ENCODE measurements around the gene CUBN.

Gene CUBN

DNA sequence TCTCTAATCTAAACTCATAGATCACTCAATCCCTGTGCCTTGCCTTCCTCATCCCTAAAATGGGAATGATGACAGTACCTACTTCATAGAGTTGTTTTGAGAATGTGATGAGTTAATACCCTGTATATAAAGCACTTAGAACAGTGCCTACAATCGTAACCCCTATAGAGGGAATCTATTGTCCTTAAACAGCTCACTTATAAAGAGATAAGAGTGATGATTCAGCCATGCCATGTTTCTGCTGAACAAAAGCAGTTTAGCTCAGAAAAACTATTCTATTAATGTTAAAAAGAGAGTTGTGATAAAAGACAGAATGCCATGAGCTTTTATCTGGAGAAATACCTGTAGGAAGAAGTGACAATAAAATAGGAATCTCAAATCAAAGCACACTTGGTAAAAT is 63.6 kb downstream of the CUBN start:
- DNase-seq: no peak

DNA sequence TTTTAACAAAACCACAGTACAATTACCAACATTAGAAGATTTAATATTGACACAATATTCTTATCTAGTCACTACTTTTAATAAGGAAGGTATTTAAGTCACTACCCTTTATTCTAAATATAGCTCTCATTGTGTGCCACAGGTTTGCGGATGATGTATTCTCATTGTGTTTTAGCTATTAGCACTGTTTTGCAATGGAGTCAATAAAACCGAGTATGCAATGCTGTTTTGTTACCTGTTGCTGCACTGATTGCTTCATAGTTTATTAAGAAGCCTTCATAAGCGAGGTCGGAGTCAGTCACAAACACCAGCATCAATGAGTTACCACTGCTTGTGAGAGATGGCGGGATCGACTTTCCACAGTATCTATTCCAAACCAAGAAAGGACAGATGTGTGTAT is 64.3 kb downstream of the CUBN start:
- DNase-seq: no peak

DNA sequence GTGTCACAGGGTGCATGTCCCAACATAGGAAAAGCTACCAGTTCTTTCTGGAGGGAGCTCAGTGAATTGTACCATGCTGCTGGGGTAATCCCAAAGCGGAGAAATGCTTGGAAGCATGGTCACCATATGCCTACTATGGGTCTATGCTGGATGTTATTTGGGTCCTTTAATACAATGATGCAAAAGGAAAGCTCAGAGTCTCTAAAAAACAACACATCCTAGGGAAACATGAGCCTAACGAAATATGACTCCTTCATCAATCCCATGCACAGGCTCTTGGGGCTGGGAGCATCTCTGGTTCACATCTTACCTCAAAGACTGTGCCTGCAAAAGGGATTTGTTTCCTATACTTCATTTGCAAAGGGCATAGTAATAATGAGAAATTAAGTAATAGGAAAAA is 65.2 kb downstream of the CUBN start:
- DNase-seq: no peak

DNA sequence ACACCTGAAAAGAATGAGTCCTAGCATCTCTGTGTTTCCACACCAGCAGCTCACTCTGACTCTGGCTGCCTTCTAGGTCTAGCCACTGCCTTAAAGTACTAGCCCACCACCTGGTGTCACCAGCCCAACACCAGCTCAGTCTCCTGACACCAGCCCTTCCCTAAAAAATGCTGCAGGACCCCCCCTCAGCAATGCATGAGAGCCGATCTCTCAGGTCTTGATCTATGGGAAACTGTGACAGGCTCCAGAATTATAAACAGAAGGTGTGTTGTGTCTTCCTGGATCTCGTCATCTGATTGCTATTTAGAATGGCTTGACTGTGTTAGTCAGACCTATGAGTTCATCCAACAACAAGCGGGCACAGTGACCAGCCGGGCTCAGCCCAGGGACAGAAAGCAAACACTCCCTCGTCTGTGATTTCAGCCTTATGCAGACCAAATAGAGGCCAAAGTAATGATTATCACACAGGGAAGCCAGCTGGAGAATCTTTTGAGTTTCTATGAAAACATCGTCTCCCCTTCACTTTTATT is 66.6 kb downstream of the CUBN start:
- no peak for DNase-seq

DNA sequence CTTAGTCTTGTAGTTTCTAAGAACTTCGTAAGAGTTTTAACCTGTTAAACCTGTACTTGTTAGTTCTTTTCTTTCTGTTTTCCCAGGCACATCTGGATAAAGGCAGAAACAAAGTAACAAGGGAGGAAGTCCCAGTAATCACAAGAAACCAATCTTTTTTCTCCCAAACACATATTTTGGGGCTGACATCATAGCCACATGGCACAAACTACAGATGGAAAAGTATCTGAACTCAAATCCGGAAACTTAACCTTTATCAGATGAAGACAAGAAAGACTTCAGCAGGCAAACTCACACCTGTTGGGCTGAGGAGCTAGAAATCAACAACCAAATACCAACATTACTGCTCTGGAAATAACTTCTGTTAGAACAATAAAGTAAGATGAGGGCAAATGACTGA is 67.1 kb downstream of the CUBN start:
- DNase-seq: no peak

DNA sequence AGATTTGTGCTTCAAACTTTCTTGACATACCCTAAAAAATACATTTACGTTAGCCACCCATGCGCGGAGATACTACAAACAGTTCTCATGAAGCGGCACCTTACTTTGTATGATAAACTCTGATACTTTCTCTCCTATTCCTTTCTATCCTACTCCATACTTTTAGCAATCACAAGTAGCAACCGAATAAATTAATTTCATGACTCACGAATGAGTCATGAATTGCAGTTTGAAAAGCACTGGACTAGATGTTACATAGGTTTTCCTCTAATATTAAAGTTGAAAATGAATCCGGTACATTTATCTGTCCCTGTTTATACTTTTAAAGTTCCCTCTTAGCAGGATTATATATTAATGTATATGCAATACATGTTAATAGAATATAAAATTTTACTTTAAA is 67.6 kb downstream of the CUBN start:
- no peak for DNase-seq

DNA sequence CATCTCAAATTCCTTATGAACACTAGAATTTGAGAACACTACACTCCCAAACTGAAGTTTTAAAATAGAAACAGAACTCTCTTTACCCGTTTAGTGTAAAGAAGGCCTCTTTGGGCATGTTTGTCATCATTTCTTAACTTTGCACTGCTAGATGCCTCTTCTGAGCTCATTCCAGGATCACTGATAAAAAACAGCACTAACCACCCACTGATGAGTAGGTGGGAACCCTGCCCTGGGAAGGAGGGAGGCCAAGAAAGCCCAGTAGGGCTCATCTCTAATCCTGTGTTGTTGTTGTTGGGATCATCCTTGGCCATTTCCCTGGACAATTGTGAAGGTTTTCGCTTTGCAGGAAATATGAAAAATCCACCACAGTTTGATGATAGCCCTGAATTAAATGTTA is 68.2 kb downstream of the CUBN start:
- no peak for DNase-seq

DNA sequence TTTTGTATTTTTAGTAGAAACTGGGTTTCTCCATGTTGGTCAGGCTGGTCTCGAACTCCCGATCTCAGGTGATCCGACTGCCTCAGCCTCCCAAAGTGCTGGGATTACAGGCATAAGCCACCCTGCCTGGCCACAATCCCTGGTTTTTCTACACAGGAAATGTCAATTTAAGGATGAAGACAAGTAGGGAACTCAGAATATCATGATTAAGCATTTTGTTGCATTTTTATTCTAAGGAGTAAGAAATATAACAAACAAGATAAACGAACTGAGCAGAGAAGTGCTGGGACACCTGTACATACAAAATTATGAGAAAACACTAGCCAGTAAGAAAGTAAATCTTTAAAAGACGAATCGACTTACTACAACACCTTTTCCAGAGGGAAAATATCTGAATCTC is 69.3 kb downstream of the CUBN start:
- DNase-seq: no peak

DNA sequence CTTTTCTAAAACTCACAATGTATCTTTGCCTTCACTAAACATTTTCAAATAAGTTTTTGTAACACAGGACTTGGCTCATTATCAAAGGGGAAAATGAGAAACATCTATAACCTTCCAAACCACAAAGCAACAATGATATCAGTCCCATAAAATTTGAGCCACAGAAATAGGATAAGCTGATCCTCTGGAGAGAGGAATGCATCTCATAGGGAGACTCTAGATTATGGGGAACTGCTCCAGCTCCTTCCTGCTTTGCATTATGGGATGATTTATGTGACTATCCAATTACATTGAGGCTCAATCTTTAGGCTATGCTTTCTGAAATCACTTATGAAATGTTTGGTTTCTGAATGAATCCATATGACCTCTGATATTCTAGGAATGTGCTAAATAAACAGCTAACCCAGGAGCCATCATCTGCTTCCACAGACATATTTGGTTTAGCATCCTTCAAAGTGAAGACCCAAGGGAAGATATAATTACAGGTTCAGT is 70.4 kb downstream of the CUBN start:
- no peak for DNase-seq

DNA sequence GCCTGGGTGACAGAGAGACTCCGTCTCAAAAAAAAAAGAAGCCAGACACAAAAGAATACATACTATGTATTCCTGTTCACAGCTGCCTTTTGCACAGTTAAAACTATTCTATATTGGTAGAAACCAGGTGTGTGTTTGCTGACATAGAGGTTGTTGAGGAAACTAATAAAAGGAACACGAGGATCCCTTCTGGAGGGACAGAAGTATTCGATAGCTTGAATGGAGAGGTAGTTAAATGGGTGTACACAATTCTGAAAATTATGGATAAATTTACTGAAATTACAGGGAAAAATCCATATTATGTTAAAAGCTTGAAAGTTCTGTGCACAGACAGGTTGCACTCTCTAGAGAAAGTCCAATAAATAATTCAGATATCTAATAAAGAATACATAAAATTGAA is 71.5 kb downstream of the CUBN start:
- DNase-seq: no peak

DNA sequence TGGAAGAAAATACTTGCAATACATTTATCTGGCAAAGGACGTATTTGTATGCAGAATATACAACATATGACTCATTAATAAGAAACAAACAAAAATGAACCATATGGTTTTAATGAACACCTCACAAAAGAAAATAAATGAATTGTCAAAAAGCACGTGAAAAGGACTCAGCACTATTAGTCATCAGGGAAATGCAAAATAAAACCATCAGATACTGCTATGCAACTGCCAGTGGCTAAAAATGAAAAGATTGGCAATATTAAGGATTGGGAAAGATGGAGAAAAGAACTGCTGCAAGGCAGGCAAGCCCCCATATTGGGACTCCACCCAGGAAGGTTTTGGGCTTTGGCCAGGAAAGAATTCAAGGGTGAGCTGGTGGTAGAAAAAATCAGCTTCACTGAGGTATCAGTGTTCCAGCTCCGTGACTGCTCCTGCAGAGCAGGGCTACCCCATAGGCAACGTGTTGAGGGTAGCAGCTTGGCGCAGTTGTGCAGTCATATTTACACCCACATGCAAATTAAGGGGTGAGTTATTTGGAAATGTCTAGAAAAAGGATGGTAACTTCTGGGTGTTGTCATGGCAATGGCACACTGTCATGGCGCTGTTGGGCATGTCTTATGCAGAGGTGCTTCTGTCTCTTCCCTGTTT is 72.7 kb downstream of the CUBN start:
- DNase-seq: no peak

DNA sequence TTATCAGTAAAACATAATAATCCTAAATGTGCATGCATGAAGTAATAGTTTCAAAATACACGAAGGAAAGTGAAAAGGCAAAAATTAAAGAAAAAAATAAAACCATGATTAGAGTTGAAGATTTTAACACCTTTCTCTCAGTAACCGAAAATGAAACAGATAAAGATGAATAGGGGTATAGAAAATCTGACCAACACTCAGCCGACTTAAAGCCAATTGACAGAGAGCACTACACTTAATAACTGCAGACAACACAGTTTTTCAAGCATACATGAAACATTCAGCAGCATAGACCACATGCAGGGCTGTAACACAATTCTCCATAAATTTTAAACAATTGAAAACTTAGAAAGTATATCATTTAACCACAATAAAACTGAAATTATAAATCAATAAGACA is 76.1 kb downstream of the CUBN start:
- DNase-seq: no peak

DNA sequence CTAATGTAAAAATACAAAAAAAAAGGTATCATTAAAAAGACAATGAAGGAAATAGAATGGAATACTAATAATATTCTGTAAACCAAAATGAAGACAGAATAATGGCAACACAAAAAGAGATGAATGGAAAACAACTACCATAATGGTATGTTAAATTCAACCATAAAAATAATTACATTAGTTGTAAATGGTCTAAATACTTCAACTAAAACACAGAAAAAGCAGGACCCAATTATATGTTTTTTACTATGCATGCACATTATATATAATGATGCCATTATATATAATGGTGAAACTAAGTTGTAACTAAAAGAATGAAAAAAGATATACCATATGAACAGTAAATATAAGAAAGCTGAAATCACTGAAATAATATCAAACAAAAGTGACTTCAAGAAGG is 76.5 kb downstream of the CUBN start:
- DNase-seq: no peak

DNA sequence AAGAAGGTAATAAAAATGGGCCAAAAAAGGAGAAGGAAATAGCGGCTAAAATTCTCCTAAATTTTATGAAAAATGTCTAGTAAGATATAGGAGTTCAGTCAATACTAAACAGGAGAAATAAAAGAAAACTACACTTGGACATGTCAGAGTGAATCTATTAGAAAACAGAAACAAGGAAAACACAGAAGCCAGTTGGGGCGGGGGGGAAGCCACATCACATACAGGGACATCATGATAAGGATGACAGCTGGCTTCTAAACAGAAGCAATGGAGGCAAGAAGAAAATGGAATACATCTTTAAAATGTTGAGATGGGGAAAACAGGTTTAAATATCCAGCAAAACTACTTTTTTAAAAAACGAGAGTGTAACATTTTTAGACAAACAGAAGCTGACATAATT is 77.8 kb downstream of the CUBN start:
- DNase-seq: no peak

DNA sequence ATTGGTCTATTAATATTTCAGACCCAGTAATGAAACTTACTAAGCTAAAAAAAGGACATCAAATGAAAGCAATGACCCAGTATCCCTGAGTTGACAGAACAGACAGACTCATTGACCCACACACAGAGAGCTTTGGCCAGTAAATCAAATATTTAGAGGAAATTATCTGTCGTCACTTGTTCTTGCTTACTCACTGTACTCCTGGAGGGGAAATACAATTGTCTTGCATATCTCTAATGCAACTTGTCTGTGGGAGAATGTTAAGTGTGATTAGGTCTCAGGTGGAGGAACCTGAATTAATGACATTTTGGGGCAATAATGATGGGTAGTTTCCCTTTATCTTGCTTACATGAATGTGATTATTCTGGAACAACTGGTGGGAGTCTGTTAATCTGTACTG is 80.4 kb downstream of the CUBN start:
- DNase-seq: no peak

DNA sequence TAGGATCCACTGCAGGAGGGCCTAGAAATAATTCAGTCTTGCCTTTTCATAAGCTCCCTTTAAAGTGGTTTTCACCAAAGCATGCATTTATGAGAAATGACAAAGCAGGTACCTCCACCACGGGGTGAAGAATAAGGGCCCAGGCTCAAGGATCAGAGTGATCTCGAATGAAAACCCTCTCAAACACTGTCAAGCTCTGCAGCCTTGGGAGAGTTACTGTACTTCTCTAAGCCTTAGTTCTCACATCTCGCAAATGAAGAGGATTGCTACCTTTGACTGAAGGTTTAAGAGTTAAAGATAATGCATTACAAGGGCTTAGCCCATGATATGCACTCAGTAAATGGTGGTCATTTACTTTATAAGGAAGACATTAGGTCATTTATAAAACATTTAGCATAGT is 81.7 kb downstream of the CUBN start:
- no peak for DNase-seq

DNA sequence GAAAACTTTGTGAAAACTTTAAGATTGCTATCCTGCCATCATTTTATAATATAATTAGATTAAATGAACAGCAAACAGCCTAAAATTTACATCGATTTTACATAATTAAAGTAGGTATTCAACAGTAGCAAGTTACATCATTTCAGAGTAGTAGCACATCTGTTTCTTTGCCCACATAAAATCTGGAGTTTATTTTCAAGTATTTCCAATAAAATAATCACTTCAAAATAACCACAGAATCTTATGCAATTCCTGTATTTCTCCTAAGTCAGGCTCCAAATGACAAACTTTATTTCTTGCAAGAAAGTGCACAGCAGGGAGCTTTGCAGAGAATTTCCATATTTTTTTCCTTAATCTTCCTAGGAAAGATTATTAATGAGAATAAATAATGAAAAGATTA is 82.6 kb downstream of the CUBN start:
- DNase-seq: no peak

DNA sequence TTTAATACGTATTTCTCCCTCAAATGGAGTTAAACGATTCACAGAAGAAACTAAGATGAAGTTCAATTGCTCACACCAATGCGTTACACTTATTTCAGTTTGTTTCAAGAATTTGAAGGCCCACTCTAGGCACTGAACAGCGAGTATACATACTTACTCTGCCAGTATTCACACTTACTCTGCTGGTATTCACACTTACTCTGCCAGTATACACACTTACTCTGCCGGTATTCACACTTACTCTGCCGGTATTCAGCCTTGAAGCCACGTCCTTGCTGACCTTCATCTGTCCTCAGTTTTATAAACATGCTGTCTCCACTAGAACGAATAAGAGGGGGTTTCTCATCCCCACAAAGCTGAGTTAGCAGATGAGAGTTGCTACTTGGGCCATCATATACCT is 86.0 kb downstream of the CUBN start:
- no peak for DNase-seq

DNA sequence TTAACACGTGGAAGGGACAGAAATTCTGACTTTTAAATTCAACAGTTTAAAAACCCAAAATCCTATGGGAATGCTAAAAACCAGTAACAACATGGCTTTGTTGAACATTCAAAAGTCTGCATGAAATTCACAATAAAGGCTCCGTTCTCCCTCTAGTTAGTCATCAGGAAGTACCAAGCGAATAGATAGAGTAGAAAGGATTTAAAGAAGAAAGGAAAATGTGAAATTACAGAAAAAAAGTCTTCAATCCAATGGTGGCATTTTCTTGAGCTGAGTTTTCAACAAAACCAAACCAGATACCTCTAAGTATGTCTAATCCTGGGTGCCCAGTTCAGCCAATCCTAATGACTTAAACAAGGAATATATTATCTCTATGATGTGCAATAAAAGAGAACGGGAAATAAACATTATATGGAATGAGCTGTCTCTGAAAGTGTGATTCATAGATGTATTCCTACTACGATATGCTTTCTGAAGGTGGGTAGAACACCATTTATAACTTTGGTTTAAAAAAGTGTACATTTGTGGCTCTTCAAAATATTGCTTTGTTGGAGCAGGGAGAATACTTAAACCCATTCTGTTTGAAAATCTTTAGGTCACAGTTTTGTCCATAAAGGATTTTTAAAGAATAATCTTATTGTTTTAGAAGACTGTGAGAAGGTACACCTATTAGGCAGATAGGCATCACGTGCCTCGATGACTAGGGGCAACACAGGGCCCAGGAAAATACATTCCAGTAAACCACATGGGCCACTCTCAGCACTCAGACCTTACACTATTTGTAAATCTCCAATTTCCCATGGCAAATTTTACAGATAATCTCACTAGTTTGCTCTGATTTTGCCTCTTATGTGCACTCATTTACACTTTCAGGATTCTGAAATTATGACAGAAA is 87.7 kb downstream of the CUBN start:
- DNase-seq: no peak

DNA sequence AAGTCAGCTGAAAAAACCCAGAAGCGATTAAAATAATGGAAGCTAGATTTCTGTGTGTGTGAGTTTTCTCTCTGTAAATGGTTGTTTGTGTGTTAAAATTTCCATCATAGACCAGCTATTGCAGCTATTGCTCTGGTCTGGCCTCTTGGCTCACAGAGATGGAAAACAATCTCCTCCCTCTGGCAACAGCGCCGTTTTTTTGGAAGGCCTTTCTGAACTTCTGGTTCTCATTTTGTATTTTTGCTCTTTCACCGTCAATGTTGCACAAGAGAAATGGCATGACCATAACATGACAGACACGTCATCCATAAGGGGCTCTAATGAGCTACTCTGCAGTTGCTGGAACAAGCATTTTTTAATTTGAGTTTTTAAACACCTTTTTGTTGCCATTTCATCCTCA is 91.0 kb downstream of the CUBN start:
- DNase-seq: no peak

DNA sequence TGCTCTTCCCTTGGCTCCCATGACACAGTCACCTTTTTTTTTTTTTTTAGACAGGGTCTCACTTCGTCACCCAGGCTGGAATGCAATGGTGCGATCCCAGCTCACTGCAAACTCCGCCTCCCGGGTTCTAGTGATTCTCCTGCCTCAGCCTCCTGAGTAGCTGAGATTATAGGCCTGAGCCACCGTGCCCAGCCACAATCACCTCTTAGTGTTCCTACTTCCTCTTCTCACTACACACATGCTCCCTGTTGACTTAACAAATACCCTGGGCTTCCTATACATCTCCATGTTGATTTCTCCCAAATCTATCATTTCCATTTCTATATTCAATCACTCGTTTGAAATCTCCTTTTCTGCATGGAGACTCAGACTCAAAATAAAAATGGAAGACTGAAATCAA is 91.7 kb downstream of the CUBN start:
- DNase-seq: no peak

DNA sequence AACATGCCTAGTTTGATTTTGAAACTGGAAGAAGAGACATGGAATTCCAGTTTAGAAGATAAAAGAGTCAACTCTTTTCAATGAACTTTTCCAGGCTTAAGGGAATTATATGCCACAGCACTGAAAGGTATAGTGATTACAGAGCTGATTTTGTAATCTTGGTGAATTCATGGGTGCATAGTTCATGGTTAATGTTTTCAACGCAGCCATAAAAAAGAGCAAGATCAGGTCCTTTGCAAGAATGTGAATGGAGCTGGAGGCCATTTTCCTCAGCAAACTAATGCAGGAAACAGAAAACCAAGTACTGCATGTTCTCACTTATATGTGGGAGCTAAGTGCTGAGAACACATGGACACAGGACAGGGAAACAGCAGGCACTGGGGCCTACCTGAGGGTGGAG is 94.2 kb downstream of the CUBN start:
- DNase-seq: no peak

DNA sequence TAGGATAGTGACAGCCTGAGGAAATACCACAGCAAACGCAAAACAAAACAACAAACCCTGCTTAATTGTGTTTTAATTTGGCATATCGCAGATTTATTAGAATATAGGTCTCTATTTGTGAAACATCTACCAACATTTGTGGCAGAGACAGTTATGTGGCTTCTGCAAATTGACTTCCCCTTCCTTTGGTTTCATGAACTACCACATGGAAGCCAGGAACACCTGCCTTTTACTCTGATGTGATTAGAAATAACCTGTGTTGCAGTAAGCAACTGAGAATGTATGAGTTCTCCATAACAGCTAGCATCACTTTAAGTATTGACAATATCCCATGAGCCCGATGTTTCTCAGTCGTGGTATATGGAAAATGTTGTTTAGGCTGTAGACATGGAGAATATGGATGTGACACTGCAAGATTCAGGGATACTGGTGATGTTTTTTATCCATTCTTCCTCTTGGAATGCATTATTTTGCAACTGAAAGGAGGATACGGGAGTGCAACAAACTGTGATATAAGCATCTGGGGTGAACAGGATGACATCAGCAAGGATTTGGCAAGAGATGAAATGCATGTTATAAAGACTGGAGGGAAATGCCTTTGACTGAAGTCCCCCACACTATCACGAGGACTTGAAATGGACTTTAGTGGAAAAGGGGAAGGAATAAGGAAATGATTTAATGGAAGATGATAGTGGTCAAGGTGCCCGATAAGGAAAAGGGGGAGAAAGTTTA is 95.9 kb downstream of the CUBN start:
- no peak for DNase-seq

Data from COR-L47 (cell line).